ENCODE measurements around the gene ATXN10. TPM values are rescaled to one million over a fixed set of nuclear protein-coding genes. Genes with fewer than 3 reads are reported as not detected.
A peak's percentile ranks its signal among the peaks of the same experiment; 100 is the strongest.

ATXN10 gene
- total RNA-seq, 6 donors from 2014 or later = 90.2 to 137 (median 110) TPM

- DNase-seq (peak in 1 of 2 donors; percentile 85), ATAC-seq (ENCODE audit: low FRiP score in 2 of 2) (peak; percentile 79 to 94)
- peak in 2 of 4 donors; percentile 43 to 93 for TF ChIP-seq EP300 (IDR thresholded peaks at IDR 0.05)
- TF ChIP-seq POLR2A (IDR thresholded peaks at IDR 0.05) = no peak
- TF ChIP-seq CTCF (IDR thresholded peaks at IDR 0.05) = no peak
- TF ChIP-seq POLR2AphosphoS5 (IDR thresholded peaks at IDR 0.05) = peak; percentile 71 to 82
- peaks cover 11 to 37% (median 22%) of the 10 kb centered on the region in 4 donors for H3K4me1 ChIP-seq
- H3K27me3 ChIP-seq = no peaks in the 10 kb centered on the region
- no peaks in the 10 kb centered on the region for H3K9me3 ChIP-seq
- peaks cover 0 to 40% (median 17%) of the 10 kb centered on the region in 4 donors for H3K36me3 ChIP-seq
- H3K27ac ChIP-seq = peak overlapping the region; percentile 46 to 73 (median 70)
- peak overlapping the region in 1 of 4 donors; percentile 2 for H3K4me3 ChIP-seq
- WGBS, 2 donors = 61 to 67% methylated on average over 8 of the region's 8 CpGs
Observed at GRCh38 chr22:45742866-45743450, 71.3 kb downstream of the ATXN10 start.

DNA sequence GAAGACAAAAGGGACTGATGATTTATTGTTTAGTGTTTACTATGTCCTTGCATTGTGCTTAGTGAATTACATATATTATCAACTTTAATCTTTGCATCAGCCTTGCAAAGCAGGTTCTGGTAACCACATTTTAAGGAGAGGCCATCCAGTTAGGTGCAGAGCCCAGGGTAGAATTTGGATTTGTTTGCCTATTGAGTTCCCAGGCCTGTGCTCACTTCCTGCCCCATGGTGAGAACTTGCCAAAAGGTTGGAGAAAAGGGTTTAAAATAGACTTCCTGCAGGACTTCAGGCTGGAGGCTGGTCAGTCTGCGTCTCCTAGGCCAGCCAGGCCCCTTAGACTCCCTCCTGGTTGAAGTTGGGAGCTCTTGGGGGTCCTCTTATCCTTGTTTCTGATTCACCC lies 72.1 kb downstream of the ATXN10 start:
- H3K27me3 ChIP-seq = no peaks in the 10 kb centered on the region
- peak; percentile 26 to 62 for ATAC-seq (ENCODE audit: low FRiP score in 2 of 2)
- H3K27ac ChIP-seq = peak overlapping the region; percentile 46 to 73 (median 70)
- peaks cover 0 to 34% (median 17%) of the 10 kb centered on the region in 4 donors for H3K36me3 ChIP-seq
- no peaks in the 10 kb centered on the region for H3K9me3 ChIP-seq
- DNase-seq = peak in 1 of 2 donors; percentile 36
- TF ChIP-seq EP300 (IDR thresholded peaks at IDR 0.05) = no peak
- no peak for TF ChIP-seq POLR2A (IDR thresholded peaks at IDR 0.05)
- TF ChIP-seq CTCF (IDR thresholded peaks at IDR 0.05) = no peak
- TF ChIP-seq POLR2AphosphoS5 (IDR thresholded peaks at IDR 0.05) = no peak
- no peak overlapping the region for H3K4me3 ChIP-seq
- WGBS, 2 donors = 29 to 38% methylated on average over 1 of the region's 1 CpG
- peaks cover 11 to 37% (median 22%) of the 10 kb centered on the region in 4 donors for H3K4me1 ChIP-seq

GRCh38 chr22:45744442-45744841 lies 72.8 kb downstream of the ATXN10 start:
- no peak overlapping the region for H3K4me3 ChIP-seq
- WGBS, 2 donors = 92 to 95% methylated on average over 5 of the region's 5 CpGs
- peaks cover 0 to 26% (median 14%) of the 10 kb centered on the region in 4 donors for H3K36me3 ChIP-seq
- no peaks in the 10 kb centered on the region for H3K9me3 ChIP-seq
- H3K27ac ChIP-seq = peak overlapping the region; percentile 46 to 73 (median 70)
- TF ChIP-seq POLR2AphosphoS5 (IDR thresholded peaks at IDR 0.05) = no peak
- no peak for TF ChIP-seq POLR2A (IDR thresholded peaks at IDR 0.05)
- no peak for TF ChIP-seq EP300 (IDR thresholded peaks at IDR 0.05)
- DNase-seq (no peak), ATAC-seq (ENCODE audit: low FRiP score in 2 of 2) (no peak)
- no peaks in the 10 kb centered on the region for H3K27me3 ChIP-seq
- peaks cover 11 to 37% (median 22%) of the 10 kb centered on the region in 4 donors for H3K4me1 ChIP-seq

- no peak for TF ChIP-seq POLR2A (IDR thresholded peaks at IDR 0.05)
- TF ChIP-seq POLR2AphosphoS5 (IDR thresholded peaks at IDR 0.05) = no peak
- no peak for TF ChIP-seq CTCF (IDR thresholded peaks at IDR 0.05)
- TF ChIP-seq EP300 (IDR thresholded peaks at IDR 0.05) = no peak
- DNase-seq (no peak), ATAC-seq (ENCODE audit: low FRiP score in 2 of 2) (no peak)
- H3K9me3 ChIP-seq = no peaks in the 10 kb centered on the region
- peaks cover 0 to 6% (median 0%) of the 10 kb centered on the region in 4 donors for H3K36me3 ChIP-seq
- H3K4me1 ChIP-seq = peaks cover 0 to 9% (median 3%) of the 10 kb centered on the region in 4 donors
- H3K4me3 ChIP-seq = no peak overlapping the region
- H3K27me3 ChIP-seq = no peaks in the 10 kb centered on the region
- no peak overlapping the region for H3K27ac ChIP-seq
- WGBS, 2 donors = 84 to 91% methylated on average over 3 of the region's 3 CpGs
Observed at GRCh38 chr22:45750626-45751025, 79.0 kb downstream of the ATXN10 start.

DNA sequence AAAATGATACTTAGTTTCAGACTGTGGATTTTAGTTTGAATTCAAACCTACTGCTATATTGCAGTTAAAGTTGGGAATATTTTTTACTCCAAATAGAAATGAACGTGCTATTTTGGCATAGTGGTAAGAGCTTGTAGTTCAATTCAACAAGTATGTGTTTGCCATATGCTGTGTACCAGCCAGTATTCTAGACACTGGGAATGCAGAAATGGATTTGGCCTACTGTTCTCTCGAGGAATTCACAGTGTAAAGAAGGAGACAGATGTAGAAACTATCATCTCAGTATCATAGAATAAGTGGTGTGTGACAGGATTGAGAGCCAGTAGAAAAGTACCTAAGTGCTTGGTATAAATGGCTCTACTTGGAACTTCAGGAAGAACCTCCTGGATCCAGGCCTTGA lies 80.4 kb downstream of the ATXN10 start:
- no peak for DNase-seq
- no peak for ATAC-seq (ENCODE audit: low FRiP score in 2 of 2)
- H3K9me3 ChIP-seq = no peaks in the 10 kb centered on the region
- 76 to 85% methylated on average over 2 of the region's 2 CpGs for WGBS, 2 donors
- H3K4me1 ChIP-seq = peaks cover 2 to 14% (median 5%) of the 10 kb centered on the region in 4 donors
- no peak overlapping the region for H3K27ac ChIP-seq
- H3K27me3 ChIP-seq = no peaks in the 10 kb centered on the region
- H3K36me3 ChIP-seq = peaks cover 0 to 6% (median 0%) of the 10 kb centered on the region in 4 donors
- H3K4me3 ChIP-seq = no peak overlapping the region
- TF ChIP-seq EP300 (IDR thresholded peaks at IDR 0.05) (no peak), POLR2AphosphoS5 (IDR thresholded peaks at IDR 0.05) (no peak), POLR2A (IDR thresholded peaks at IDR 0.05) (no peak), CTCF (IDR thresholded peaks at IDR 0.05) (no peak)
